HEK293T (cell line): ENCODE results near the gene HHAT.

Experiments
- CTCF ChIA-PET: fragments of 350-600 bp; formaldehyde crosslinking; extraction: SDS; loops from one replicate; lab custom pipeline; 2021; ENCODE audit warnings: antibody characterized with exemption, inconsistent platforms; lab: Yijun Ruan, JAX
- POLR2A ChIA-PET: fragments of 350-600 bp; formaldehyde crosslinking; extraction: SDS; loops from one replicate; lab custom pipeline; 2020; ENCODE audit warnings: antibody characterized with exemption, inconsistent platforms; lab: Yijun Ruan, JAX
- DNase-seq: peaks from one replicate; pipeline ENCODE4 v3.0.0; 2012; ENCODE audit warnings: mixed read lengths; ENCODE audit errors: extremely low spot score
- ARNT ChIP-seq: fragments of 450-650 bp; IDR thresholded peaks from 2 replicates; pipeline ENCODE4 v1.6.1; 2017; ENCODE audit warnings: mild to moderate bottlenecking
- BHLHE40 ChIP-seq: fragments of 450-650 bp; IDR thresholded peaks from 2 replicates; pipeline ENCODE4 v1.6.1; 2016; ENCODE audit warnings: mild to moderate bottlenecking, moderate library complexity, borderline replicate concordance
- CTBP1 ChIP-seq: fragments of 450-650 bp; IDR thresholded peaks from 2 replicates; pipeline ENCODE4 v1.6.1; 2016; ENCODE audit warnings: borderline replicate concordance
- ELF4 ChIP-seq: fragments of 450-650 bp; IDR thresholded peaks from 2 replicates; pipeline ENCODE4 v1.6.1; 2017; ENCODE audit warnings: antibody characterized with exemption
- FOXA1 ChIP-seq: fragments of 450-650 bp; IDR thresholded peaks from 2 replicates; pipeline ENCODE4 v1.6.1; 2016; ENCODE audit warnings: mild to moderate bottlenecking
- FOXK2 ChIP-seq: fragments of 450-650 bp; IDR thresholded peaks from 2 replicates; pipeline ENCODE4 v1.6.1; 2016; ENCODE audit warnings: mild to moderate bottlenecking
- FOXM1 ChIP-seq: fragments of 450-650 bp; IDR thresholded peaks from 2 replicates; pipeline ENCODE4 v1.6.1; 2017; ENCODE audit warnings: mild to moderate bottlenecking, borderline replicate concordance
- HDGF ChIP-seq: fragments of 450-650 bp; IDR thresholded peaks from 2 replicates; pipeline ENCODE4 v1.6.1; 2017; ENCODE audit warnings: antibody characterized with exemption, borderline replicate concordance
- L3MBTL2 ChIP-seq: fragments of 450-650 bp; conservative IDR thresholded peaks from 2 replicates; pipeline ENCODE4 v1.6.1; 2016; ENCODE audit warnings: mild to moderate bottlenecking
- LEF1 ChIP-seq: fragments of 450-650 bp; IDR thresholded peaks from 2 replicates; pipeline ENCODE4 v1.6.1; 2017; ENCODE audit warnings: mild to moderate bottlenecking, borderline replicate concordance
- NFRKB ChIP-seq: fragments of 450-650 bp; IDR thresholded peaks from 2 replicates; pipeline ENCODE4 v1.6.1; 2016; ENCODE audit warnings: mild to moderate bottlenecking, moderate library complexity
- PKNOX1 ChIP-seq: fragments of 450-650 bp; IDR thresholded peaks from 2 replicates; pipeline ENCODE4 v1.6.1; 2016
- SP1 ChIP-seq: fragments of 450-650 bp; IDR thresholded peaks from 2 replicates; pipeline ENCODE4 v1.6.1; 2017
- SUZ12 ChIP-seq: fragments of 450-650 bp; IDR thresholded peaks from 2 replicates; pipeline ENCODE4 v1.6.1; 2016; ENCODE audit warnings: mild to moderate bottlenecking
- TARDBP ChIP-seq: fragments of 450-650 bp; IDR thresholded peaks from 2 replicates; pipeline ENCODE4 v1.6.1; 2016
- ZNF384 ChIP-seq: fragments of 450-650 bp; IDR thresholded peaks from 2 replicates; pipeline ENCODE4 v1.6.1; 2016

Gene HHAT

GRCh38 chr1:210377731-210378333 is 49.1 kb downstream of the HHAT start:
- ChIA-PET CTCF (interaction anchor here (0.6 kb wide), 1 partner anchor 719 kb away, joined by 4 read pairs; no protein-coding TSS in a partner anchor), POLR2A (no interaction called here)
- no peak for DNase-seq
- no peak for TF ChIP-seq FOXM1
- TF ChIP-seq LEF1, result no peak
- TF ChIP-seq ZNF384, result no peak
- no peak for TF ChIP-seq BHLHE40
- TF ChIP-seq HDGF, result no peak
- TF ChIP-seq TARDBP, result no peak
- TF ChIP-seq FOXA1, result no peak
- TF ChIP-seq ARNT, result no peak
- no peak for TF ChIP-seq SP1
- no peak for TF ChIP-seq L3MBTL2
- no peak for TF ChIP-seq SUZ12
- TF ChIP-seq NFRKB, result no peak
- TF ChIP-seq PKNOX1, result no peak
- no peak for TF ChIP-seq ELF4
- TF ChIP-seq FOXK2, result no peak

GRCh38 chr1:210378736-210379135 is 50.0 kb downstream of the HHAT start:
- DNase-seq, result no peak
- TF ChIP-seq CTBP1, result no peak
- TF ChIP-seq FOXA1, result no peak
- no peak for TF ChIP-seq LEF1
- TF ChIP-seq SP1, result no peak
- no peak for TF ChIP-seq NFRKB
- TF ChIP-seq PKNOX1, result no peak
- no peak for TF ChIP-seq ELF4
- no peak for TF ChIP-seq TARDBP
- no peak for TF ChIP-seq BHLHE40
- no peak for TF ChIP-seq FOXM1
- TF ChIP-seq L3MBTL2, result no peak
- no peak for TF ChIP-seq SUZ12
- TF ChIP-seq FOXK2, result no peak
- no peak for TF ChIP-seq HDGF
- TF ChIP-seq ZNF384, result no peak
- no peak for TF ChIP-seq ARNT
- ChIA-PET POLR2A (no interaction called here), CTCF (interaction anchor here (1.6 kb wide), 1 partner anchor 17 kb away, joined by 4 read pairs; no protein-coding TSS in a partner anchor)

GRCh38 chr1:210381934-210382333 is 53.2 kb downstream of the HHAT start:
- no peak for TF ChIP-seq HDGF
- TF ChIP-seq ELF4, result no peak
- no peak for TF ChIP-seq ARNT
- TF ChIP-seq SP1, result no peak
- TF ChIP-seq CTBP1, result no peak
- TF ChIP-seq NFRKB, result no peak
- TF ChIP-seq PKNOX1, result no peak
- CTCF ChIA-PET, result interaction anchor here (0.6 kb wide), 1 partner anchor 1088 kb away, joined by 3 read pairs; no protein-coding TSS in a partner anchor
- no peak for DNase-seq
- POLR2A ChIA-PET, result interaction anchor here (1.1 kb wide), 1 partner anchor 29 kb away, joined by 3 read pairs; no protein-coding TSS in a partner anchor

GRCh38 chr1:210384625-210385024 is 55.9 kb downstream of the HHAT start:
- TF ChIP-seq CTBP1 (no peak), NFRKB (no peak), BHLHE40 (no peak), ARNT (no peak), PKNOX1 (no peak)
- no peak for DNase-seq
- CTCF ChIA-PET, result interaction anchor here (0.7 to 1.9 kb wide), 2 partner anchors 10 to 63 kb away, joined by 3 to 15 read pairs; no protein-coding TSS in a partner anchor
- POLR2A ChIA-PET, result interaction anchor here (0.7 kb wide), 1 partner anchor 10 kb away, joined by 3 read pairs; no protein-coding TSS in a partner anchor

GRCh38 chr1:210385228-210385627 is 56.5 kb downstream of the HHAT start:
- ChIA-PET POLR2A (no interaction called here), CTCF (interaction anchor here (0.7 to 1.9 kb wide), 3 partner anchors 11 to 63 kb away, joined by 3 to 15 read pairs (median 3); no protein-coding TSS in a partner anchor)
- no peak for DNase-seq
- TF ChIP-seq CTBP1 (no peak), ELF4 (no peak), SUZ12 (no peak), LEF1 (no peak), FOXK2 (no peak)
